ENCODE data around the gene ATF6. TPM values are rescaled to one million over a fixed set of nuclear protein-coding genes. Genes with fewer than 3 reads are reported as not detected.

Gene ATF6
- total RNA-seq, 1 donor from 2014 or later = 21.1 TPM

DNA sequence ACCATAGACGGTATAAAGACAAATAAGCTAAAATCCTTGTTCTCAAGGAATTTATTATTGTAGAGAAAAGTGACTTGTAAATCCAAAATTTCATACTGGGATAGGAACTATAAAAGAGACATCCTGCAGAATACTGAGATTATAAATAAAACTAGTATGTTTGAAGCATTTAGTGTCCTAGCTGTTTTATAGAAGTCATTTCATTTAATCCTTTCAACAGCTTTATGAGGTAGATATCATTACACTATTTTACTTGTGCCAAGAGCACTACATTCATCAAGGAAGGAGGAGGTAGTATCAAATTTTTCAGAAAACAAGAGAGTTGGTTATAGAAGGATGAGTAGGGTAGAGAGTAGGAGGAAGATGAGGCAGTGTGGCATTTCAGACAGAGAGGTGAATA, 119.6 kb downstream of the ATF6 start:
- Histone ChIP-seq H3K4me3 (no peak overlapping the region), H3K4me1 (no peaks in the 10 kb centered on the region), H3K27ac (no peak overlapping the region), H3K36me3 (no peaks in the 10 kb centered on the region), H3K9me3 (no peaks in the 10 kb centered on the region), H3K27me3 (no peaks in the 10 kb centered on the region)
- intact Hi-C loops (cut with DNase I) = no loop called here
- TF ChIP-seq CTCF (IDR thresholded peaks at IDR 0.05) (no peak), POLR2AphosphoS5 (IDR thresholded peaks at IDR 0.05; ENCODE audit: insufficient read depth in 1 of 2, low read depth in 1 of 2) (no peak), POLR2A (IDR thresholded peaks at IDR 0.05) (no peak)
- no peak for DNase-seq (ENCODE audit: extremely low spot score in 2 of 2)

DNA sequence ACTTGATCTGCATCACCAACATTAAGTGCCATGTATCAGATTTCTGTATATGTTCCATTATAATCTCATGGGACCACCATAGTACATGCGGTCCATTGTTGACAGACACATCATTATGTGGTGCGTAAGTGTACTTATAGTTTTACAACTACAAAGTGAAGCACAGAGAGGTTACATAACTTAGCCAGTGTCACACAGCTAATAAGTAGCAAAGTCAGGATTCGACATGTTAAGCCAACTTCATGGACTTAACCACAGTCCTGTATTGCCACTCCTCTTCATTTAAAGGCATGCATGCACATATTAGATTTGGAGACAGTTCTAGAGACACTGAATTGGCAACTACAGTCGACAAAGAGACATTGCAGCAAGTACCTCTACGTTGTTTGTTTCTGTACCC, 120.5 kb downstream of the ATF6 start:
- intact Hi-C loops (cut with DNase I) = no loop called here
- Histone ChIP-seq H3K27me3 (no peaks in the 10 kb centered on the region), H3K9me3 (no peaks in the 10 kb centered on the region), H3K27ac (no peak overlapping the region), H3K36me3 (peaks cover 0 to 6% of the 10 kb centered on the region in 2 donors), H3K4me3 (no peak overlapping the region), H3K4me1 (no peaks in the 10 kb centered on the region)
- TF ChIP-seq POLR2AphosphoS5 (IDR thresholded peaks at IDR 0.05; ENCODE audit: insufficient read depth in 1 of 2, low read depth in 1 of 2) (no peak), CTCF (IDR thresholded peaks at IDR 0.05) (no peak), POLR2A (IDR thresholded peaks at IDR 0.05) (no peak)
- no peak for DNase-seq (ENCODE audit: extremely low spot score in 2 of 2)

DNA sequence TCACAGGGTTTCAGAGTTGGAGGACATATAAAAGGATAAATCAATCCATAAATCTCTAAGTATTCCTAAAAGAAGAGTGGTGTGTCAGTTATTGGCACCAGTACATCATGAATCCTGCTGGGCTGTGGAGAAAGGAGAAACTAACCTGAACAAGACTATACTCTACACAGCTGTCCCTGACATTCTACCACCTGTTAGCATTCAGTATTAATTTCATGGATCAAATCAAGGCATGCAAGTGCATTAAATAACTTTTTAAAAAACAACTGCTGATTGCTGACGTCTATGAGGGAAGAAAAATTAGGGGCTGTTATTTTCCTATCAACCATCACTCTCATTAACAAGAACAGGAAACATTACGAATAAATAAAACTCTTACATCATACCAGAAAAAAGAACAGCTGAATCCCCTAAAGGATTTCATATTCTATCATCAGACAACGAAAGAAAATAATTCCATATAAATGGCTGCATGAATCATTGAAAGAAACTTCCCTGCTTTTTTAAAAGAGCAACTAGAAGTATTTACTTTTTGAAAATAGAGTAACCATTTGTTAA, 121.7 kb downstream of the ATF6 start:
- no peak for TF ChIP-seq POLR2A (IDR thresholded peaks at IDR 0.05)
- no peak for TF ChIP-seq CTCF (IDR thresholded peaks at IDR 0.05)
- Histone ChIP-seq H3K36me3 (peaks cover 0 to 6% of the 10 kb centered on the region in 2 donors), H3K27me3 (no peaks in the 10 kb centered on the region), H3K4me1 (no peaks in the 10 kb centered on the region), H3K9me3 (no peaks in the 10 kb centered on the region), H3K4me3 (no peak overlapping the region), H3K27ac (no peak overlapping the region)
- intact Hi-C loops (cut with DNase I) = no loop called here
- no peak for DNase-seq (ENCODE audit: extremely low spot score in 2 of 2)

DNA sequence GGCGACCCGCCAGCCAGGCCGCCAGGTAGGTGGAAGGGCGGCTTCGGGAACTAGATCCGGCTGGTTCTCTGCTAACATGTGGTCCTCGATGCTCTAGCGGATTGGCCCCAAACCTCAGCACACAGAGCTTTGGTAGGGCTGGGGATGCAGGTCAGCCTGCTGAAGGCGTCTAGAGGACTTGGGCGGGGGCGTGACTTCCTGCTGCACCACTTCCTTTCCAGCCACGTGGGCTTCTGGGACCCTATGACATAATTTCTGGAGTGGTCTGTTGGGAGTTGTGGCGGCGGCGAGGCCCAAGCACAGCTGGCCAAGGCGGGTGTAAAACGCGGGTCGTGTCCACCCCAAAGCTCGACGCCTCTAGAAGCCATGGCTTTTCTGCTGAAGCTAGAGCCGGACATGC, 124.5 kb downstream of the ATF6 start:
- no peak for TF ChIP-seq CTCF (IDR thresholded peaks at IDR 0.05)
- no peak for TF ChIP-seq POLR2AphosphoS5 (IDR thresholded peaks at IDR 0.05; ENCODE audit: insufficient read depth in 1 of 2, low read depth in 1 of 2)
- no peak for TF ChIP-seq POLR2A (IDR thresholded peaks at IDR 0.05)
- Histone ChIP-seq H3K36me3 (peaks cover 0 to 6% of the 10 kb centered on the region in 2 donors), H3K9me3 (no peaks in the 10 kb centered on the region), H3K4me1 (no peaks in the 10 kb centered on the region), H3K27ac (no peak overlapping the region), H3K4me3 (no peak overlapping the region), H3K27me3 (no peaks in the 10 kb centered on the region)
- no peak for DNase-seq (ENCODE audit: extremely low spot score in 2 of 2)
- intact Hi-C loops (cut with DNase I) = no loop called here

GRCh38 chr1:161899091-161899490, 133.0 kb downstream of the ATF6 start:
- Histone ChIP-seq H3K27me3 (no peaks in the 10 kb centered on the region), H3K9me3 (no peaks in the 10 kb centered on the region), H3K4me3 (no peak overlapping the region), H3K27ac (no peak overlapping the region), H3K4me1 (no peaks in the 10 kb centered on the region), H3K36me3 (no peaks in the 10 kb centered on the region)
- no peak for TF ChIP-seq CTCF (IDR thresholded peaks at IDR 0.05)
- TF ChIP-seq POLR2AphosphoS5 (IDR thresholded peaks at IDR 0.05; ENCODE audit: insufficient read depth in 1 of 2, low read depth in 1 of 2) = no peak
- no peak for TF ChIP-seq POLR2A (IDR thresholded peaks at IDR 0.05)
- no peak for DNase-seq (ENCODE audit: extremely low spot score in 2 of 2)
- intact Hi-C loops (cut with DNase I) = no loop called here
